ENCODE data around the gene PTMS.
"Not testable (repeated sequence)": the region's sequence is repeated elsewhere in the genome, so short reads cannot be mapped to it uniquely, and the experiment has no call there.

The PTMS gene

GRCh38 chr12:6765634-6766581, at the start of gene PTMS:
PTMS (plus strand) TSS chr12:6766363; CDS start chr12:6766706, 343 bp downstream.
- DNase-seq, result peak; percentile 90

GRCh38 chr12:6716874-6717437, 49.2 kb upstream of the PTMS start:
- no peak for DNase-seq

- DNase-seq, result no peak
Observed at GRCh38 chr12:6722863-6723262, 43.3 kb upstream of the PTMS start.

GRCh38 chr12:6723607-6724408, 42.4 kb upstream of the PTMS start, which contains the start of gene COPS7A:
COPS7A (plus strand) TSS chr12:6724046; CDS start chr12:6724657, 611 bp downstream.
- peak; percentile 99 for DNase-seq

GRCh38 chr12:6724409-6724797, 41.8 kb upstream of the PTMS start:
- no peak for DNase-seq

- DNase-seq, result no peak
Observed at GRCh38 chr12:6725350-6725749, 40.8 kb upstream of the PTMS start.

- no peak for DNase-seq
Observed at GRCh38 chr12:6729186-6729585, 37.0 kb upstream of the PTMS start.

GRCh38 chr12:6730169-6730568, 36.0 kb upstream of the PTMS start:
- DNase-seq, result no peak

- DNase-seq, result no peak
Observed at GRCh38 chr12:6734506-6735387, 31.4 kb upstream of the PTMS start.

- peak; percentile 45 for DNase-seq
Observed at GRCh38 chr12:6735448-6736191, 30.5 kb upstream of the PTMS start.

- DNase-seq, result no peak
Observed at GRCh38 chr12:6736754-6737153, 29.4 kb upstream of the PTMS start.

- DNase-seq, result not testable (repeated sequence)
Observed at GRCh38 chr12:6742080-6742479, 24.1 kb upstream of the PTMS start.

GRCh38 chr12:6742834-6743233, 23.3 kb upstream of the PTMS start:
- DNase-seq, result no peak

GRCh38 chr12:6743300-6743699, 22.9 kb upstream of the PTMS start:
- not testable (repeated sequence) for DNase-seq

GRCh38 chr12:6745741-6746525, 20.2 kb upstream of the PTMS start:
- DNase-seq, result no peak

- DNase-seq, result no peak
Observed at GRCh38 chr12:6747216-6747615, 18.9 kb upstream of the PTMS start.

- no peak for DNase-seq
Observed at GRCh38 chr12:6748761-6749160, 17.4 kb upstream of the PTMS start.

GRCh38 chr12:6750506-6750905, 15.7 kb upstream of the PTMS start:
- no peak for DNase-seq

GRCh38 chr12:6751767-6752166, 14.4 kb upstream of the PTMS start:
- no peak for DNase-seq

GRCh38 chr12:6752167-6752920, 13.8 kb upstream of the PTMS start:
- no peak for DNase-seq
